RWPE2 (cell line): ENCODE measurements around the gene EML2.
"Not testable (repeated sequence)": the region's sequence is repeated elsewhere in the genome, so short reads cannot be mapped to it uniquely, and the experiment has no call there.

Source experiments
- ATAC-seq: fragments of 200-7000 bp; cut with Tn5 transposase; 3 replicates; pipeline ENCODE4 v1.9.1; 2021; ENCODE audit warnings: low read depth
- DNase-seq: peaks from one replicate; pipeline ENCODE4 v3.0.0-alpha.2; 2020; ENCODE audit warnings: low spot score
- H3K27ac ChIP-seq: fragments of 450-650 bp; 2 replicates; pipeline ENCODE4 v1.5.1; 2017; ENCODE audit warnings: mild to moderate bottlenecking; ENCODE audit not compliant: poor library complexity, severe bottlenecking
- H3K27me3 ChIP-seq: fragments of 250-450 bp; sonication (Bioruptor Pico); 2 replicates; pipeline ENCODE4 v1.5.1; 2021; ENCODE audit warnings: mild to moderate bottlenecking, moderate library complexity; ENCODE audit not compliant: insufficient read depth, poor library complexity, severe bottlenecking
- H3K36me3 ChIP-seq: fragments of 250-450 bp; sonication (Bioruptor Pico); 2 replicates; pipeline ENCODE4 v1.5.1; 2020; ENCODE audit warnings: low read depth, mild to moderate bottlenecking, moderate library complexity
- H3K4me1 ChIP-seq: fragments of 250-450 bp; sonication (Bioruptor Pico); 2 replicates; pipeline ENCODE4 v1.5.1; 2021; ENCODE audit warnings: mild to moderate bottlenecking, moderate library complexity; ENCODE audit not compliant: insufficient read depth, poor library complexity, severe bottlenecking
- H3K4me3 ChIP-seq: fragments of 250-450 bp; sonication (Bioruptor Pico); 2 replicates; pipeline ENCODE4 v1.5.1; 2021; ENCODE audit warnings: mild to moderate bottlenecking, moderate library complexity; ENCODE audit not compliant: severe bottlenecking
- H3K9me3 ChIP-seq: fragments of 250-450 bp; sonication (Bioruptor Pico); 2 replicates; pipeline ENCODE4 v1.5.1; 2021; ENCODE audit warnings: mild to moderate bottlenecking, moderate library complexity; ENCODE audit not compliant: severe bottlenecking
- CTCF ChIP-seq: fragments of 450-650 bp; IDR thresholded peaks from one replicate; pipeline ENCODE4 v1.5.1; 2017; ENCODE audit warnings: mild to moderate bottlenecking, moderate library complexity; ENCODE audit not compliant: poor library complexity, severe bottlenecking

The EML2 gene, protein sequence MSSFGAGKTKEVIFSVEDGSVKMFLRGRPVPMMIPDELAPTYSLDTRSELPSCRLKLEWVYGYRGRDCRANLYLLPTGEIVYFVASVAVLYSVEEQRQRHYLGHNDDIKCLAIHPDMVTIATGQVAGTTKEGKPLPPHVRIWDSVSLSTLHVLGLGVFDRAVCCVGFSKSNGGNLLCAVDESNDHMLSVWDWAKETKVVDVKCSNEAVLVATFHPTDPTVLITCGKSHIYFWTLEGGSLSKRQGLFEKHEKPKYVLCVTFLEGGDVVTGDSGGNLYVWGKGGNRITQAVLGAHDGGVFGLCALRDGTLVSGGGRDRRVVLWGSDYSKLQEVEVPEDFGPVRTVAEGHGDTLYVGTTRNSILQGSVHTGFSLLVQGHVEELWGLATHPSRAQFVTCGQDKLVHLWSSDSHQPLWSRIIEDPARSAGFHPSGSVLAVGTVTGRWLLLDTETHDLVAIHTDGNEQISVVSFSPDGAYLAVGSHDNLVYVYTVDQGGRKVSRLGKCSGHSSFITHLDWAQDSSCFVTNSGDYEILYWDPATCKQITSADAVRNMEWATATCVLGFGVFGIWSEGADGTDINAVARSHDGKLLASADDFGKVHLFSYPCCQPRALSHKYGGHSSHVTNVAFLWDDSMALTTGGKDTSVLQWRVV

GRCh38 chr19:45638930-45639729 is at the start of gene EML2:
Gene EML2, minus strand, starts transcription at chr19:45639397. Its CDS starts 21 bp downstream, at chr19:45639376.
- TF ChIP-seq CTCF = peak; percentile 43

GRCh38 chr19:45687599-45687998 is 48.4 kb upstream of the EML2 start:
- Histone ChIP-seq H3K4me1 (no peaks in the 10 kb centered on the region), H3K36me3 (peaks cover 50% of the 10 kb centered on the region), H3K9me3 (no peaks in the 10 kb centered on the region), H3K27me3 (no peaks in the 10 kb centered on the region), H3K4me3 (no peak overlapping the region), H3K27ac (no peak overlapping the region)
- TF ChIP-seq CTCF = no peak
- DNase-seq (no peak), ATAC-seq (no peak)

More at GRCh38 chr19:45638930-45639729, at the start of gene EML2:
- Histone ChIP-seq H3K9me3 (no peaks in the 10 kb centered on the region), H3K27ac (peak within 1 kb of the TSS; percentile 90), H3K4me1 (peaks cover 13% of the 10 kb centered on the region), H3K4me3 (peak within 1 kb of the TSS; percentile 47), H3K36me3 (peaks cover 17% of the 10 kb centered on the region), H3K27me3 (no peaks in the 10 kb centered on the region)
- ATAC-seq (no peak; the same call in 2 of the 3 replicates), DNase-seq (no peak)

GRCh38 chr19:45685045-45685444 is 45.8 kb upstream of the EML2 start:
- not testable (repeated sequence) for H3K9me3 ChIP-seq, ATAC-seq, DNase-seq, H3K27ac ChIP-seq, H3K27me3 ChIP-seq, H3K4me3 ChIP-seq, H3K4me1 ChIP-seq
- peaks cover 50% of the 10 kb centered on the region for H3K36me3 ChIP-seq

DNA sequence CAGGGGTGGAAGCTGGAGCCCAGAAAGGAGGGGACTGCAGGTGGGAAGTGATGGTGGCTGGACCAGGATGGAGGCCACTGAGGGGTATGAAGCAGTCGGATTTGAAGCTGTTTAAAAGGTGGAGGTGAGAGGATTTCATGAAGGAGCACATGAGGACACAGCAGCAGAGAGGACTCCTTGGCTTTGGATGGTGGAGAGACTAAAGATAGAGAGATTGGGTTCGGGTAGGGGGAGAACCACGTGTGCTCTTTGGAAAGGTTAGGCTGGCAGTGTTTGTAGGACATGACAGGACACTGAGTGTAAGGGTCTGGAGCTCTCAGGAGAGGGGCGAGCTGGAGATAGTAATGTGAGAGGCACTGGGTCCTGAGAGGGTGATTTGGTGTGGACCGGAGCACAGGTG is 43.7 kb upstream of the EML2 start:
- TF ChIP-seq CTCF = no peak
- peaks cover 32% of the 10 kb centered on the region for H3K36me3 ChIP-seq
- H3K4me1 ChIP-seq = no peaks in the 10 kb centered on the region
- no peaks in the 10 kb centered on the region for H3K9me3 ChIP-seq
- DNase-seq (no peak), ATAC-seq (no peak)
- no peak overlapping the region for H3K4me3 ChIP-seq
- no peaks in the 10 kb centered on the region for H3K27me3 ChIP-seq
- H3K27ac ChIP-seq = no peak overlapping the region

GRCh38 chr19:45682117-45682516 is 42.9 kb upstream of the EML2 start:
- Histone ChIP-seq H3K36me3 (peaks cover 24% of the 10 kb centered on the region), H3K27me3 (no peaks in the 10 kb centered on the region), H3K9me3 (no peaks in the 10 kb centered on the region), H3K4me3 (no peak overlapping the region), H3K4me1 (no peaks in the 10 kb centered on the region), H3K27ac (peak overlapping the region; percentile 25)
- DNase-seq (no peak), ATAC-seq (no peak)
- no peak for TF ChIP-seq CTCF
